H1 (cell line): Measurements from ENCODE around the gene SNTG2.

Experiments
- CTCF ChIP-seq, 3 experiments: IDR thresholded peaks; 1 replicate in 2 of 3; 2 replicates in 1 of 3; pipeline versions ENCODE4 v1.5.1 to v1.6.1; 2011; ENCODE audit warnings: low read length in 3 of 3, mild to moderate bottlenecking in 3 of 3, inconsistent platforms in 2 of 3, low read depth in 1 of 3, moderate library complexity in 1 of 3; ENCODE audit not compliant: insufficient read depth in 1 of 3; ENCODE audit errors: control extremely low read depth in 1 of 3
- GTF2F1 ChIP-seq: IDR thresholded peaks from 2 replicates; pipeline ENCODE4 v1.6.1; 2012; ENCODE audit warnings: low read depth, low read length, improper control_type of control experiment, borderline replicate concordance
- MAFK ChIP-seq: IDR thresholded peaks from 2 replicates; pipeline ENCODE4 v1.6.1; 2012; ENCODE audit warnings: low read depth, mild to moderate bottlenecking, improper control_type of control experiment, low read length
- PHF8 ChIP-seq: fragments of 200-600 bp; sonication (generic); conservative IDR thresholded peaks from 2 replicates; pipeline ENCODE4 v1.7.1; 2012; ENCODE audit warnings: low read depth, mild to moderate bottlenecking, inconsistent platforms, low read length, moderate library complexity
- POLR2A ChIP-seq, 2 experiments: IDR thresholded peaks; 1 replicate in 1 of 2; 2 replicates in 1 of 2; pipeline ENCODE4 v1.6.1; 2011; ENCODE audit warnings: low read depth in 2 of 2, low read length in 2 of 2, mild to moderate bottlenecking in 2 of 2; ENCODE audit errors: control extremely low read depth in 1 of 2
- RAD21 ChIP-seq, 2 experiments: IDR thresholded peaks in 1 of 2; conservative IDR thresholded peaks in 1 of 2; 2 replicates each; pipeline ENCODE4 v1.6.1; 2011; ENCODE audit warnings: low read depth in 2 of 2, low read length in 2 of 2, improper control_type of control experiment in 1 of 2, inconsistent platforms in 1 of 2, mild to moderate bottlenecking in 1 of 2, moderate library complexity in 1 of 2
- YY1 ChIP-seq: IDR thresholded peaks from 2 replicates; pipeline ENCODE4 v1.6.1; 2011; ENCODE audit warnings: low read depth, mild to moderate bottlenecking, low read length

DNA sequence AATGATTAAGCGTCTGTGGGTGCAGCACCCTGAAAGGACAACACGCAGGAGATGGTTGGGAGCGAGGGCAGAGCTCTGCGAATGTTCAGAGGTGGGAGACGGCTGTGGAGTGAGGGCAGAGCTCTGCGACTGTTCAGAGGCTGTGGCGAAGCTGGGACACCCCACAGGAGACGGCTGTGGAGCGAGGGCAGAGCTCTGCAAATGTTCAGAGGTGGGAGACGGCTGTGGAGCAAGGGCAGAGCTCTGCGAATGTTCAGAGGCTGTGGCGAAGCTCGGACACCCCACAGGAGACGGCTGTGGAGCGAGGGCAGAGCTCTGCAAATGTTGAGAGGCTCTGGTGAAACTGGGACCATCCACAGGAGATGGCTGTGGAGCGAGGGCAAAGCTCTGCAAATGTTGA, 40.0 kb upstream of the SNTG2 start:
- TF ChIP-seq CTCF (IDR thresholded peaks at IDR 0.05; ENCODE audit: control extremely low read depth in 1 of 3, insufficient read depth in 1 of 3, low read depth in 1 of 3, low read length in 3 of 3) (no peak), YY1 (no peak), GTF2F1 (no peak), POLR2A (IDR thresholded peaks at IDR 0.05; ENCODE audit: control extremely low read depth in 1 of 2, low read depth in 2 of 2, low read length in 2 of 2) (no peak), MAFK (no peak), PHF8 (no peak), RAD21 (IDR thresholded peaks at IDR 0.05 in 1 of 2, conservative IDR thresholded peaks at IDR 0.05 in 1 of 2; ENCODE audit: low read depth in 2 of 2, low read length in 2 of 2) (no peak)
